HTERT RPE-1 (cell line): ENCODE measurements around the gene KRTAP5-1.
"Not testable (repeated sequence)": the region's sequence is repeated elsewhere in the genome, so short reads cannot be mapped to it uniquely, and the experiment has no call there.

Source experiments
- in situ Hi-C: fragments of 300-500 bp; cut with MboI; formaldehyde crosslinking; loops from 4 replicates; pipeline ENCODE4 v1.14.3; 2020; ENCODE audit warnings: low sequenced_read_pairs

The KRTAP5-1 gene

DNA sequence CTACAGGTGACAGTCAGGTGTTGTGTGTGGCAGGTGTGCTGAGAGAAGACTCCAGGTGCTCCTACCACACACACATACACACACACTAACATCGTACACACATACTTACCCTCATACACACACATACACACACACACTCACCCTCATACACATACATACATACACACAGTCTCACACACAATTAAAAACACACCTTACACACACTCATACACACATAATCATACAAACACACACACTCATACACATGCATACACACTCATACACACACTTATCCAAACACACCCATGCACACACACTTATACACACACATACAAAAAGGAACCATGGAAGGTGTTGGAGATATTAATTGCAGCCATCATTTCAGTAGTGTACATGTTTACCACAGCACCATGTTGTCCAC, 18.5 kb upstream of the KRTAP5-1 start:
- in situ Hi-C loops, result no loop called here

DNA sequence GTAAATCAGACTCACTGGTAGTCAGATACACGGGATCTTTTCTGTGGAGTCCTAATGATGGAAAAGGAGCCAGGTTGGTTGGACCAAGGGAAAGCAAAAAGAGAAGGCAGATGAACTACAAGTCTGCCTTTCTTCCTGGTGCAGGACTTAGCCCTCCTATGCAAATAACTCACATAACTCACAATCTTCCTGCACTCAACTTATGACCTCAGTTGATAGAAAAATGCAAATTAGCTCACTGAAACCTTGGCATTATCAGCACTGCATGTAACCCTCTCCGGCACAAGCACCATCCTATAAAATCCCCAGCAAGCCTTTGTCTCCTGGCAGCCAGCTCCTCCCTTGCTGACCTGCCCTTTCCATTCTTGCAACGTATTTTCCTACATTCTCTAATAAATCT, 16.6 kb upstream of the KRTAP5-1 start:
- in situ Hi-C loops, result not testable (repeated sequence)

DNA sequence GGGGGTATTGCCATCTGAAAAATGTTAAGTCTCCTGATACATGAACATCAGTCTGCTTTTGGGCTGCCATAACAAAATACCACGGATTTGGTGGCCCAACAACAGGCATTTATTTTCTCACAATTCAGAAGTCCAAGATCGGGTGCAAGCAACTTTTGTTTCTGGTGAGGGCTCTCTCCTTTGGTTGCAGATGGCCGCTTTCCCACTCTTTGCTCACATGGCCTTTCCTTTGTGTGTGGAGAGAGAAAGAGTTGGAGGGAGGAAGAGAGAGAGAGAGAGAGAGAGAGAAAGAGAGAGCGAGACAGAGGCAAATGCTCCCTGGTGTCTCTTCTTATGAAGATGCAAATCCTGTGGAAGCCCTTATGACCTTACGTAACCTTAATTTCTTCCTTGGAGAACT, 15.5 kb upstream of the KRTAP5-1 start:
- in situ Hi-C loops, result no loop called here

DNA sequence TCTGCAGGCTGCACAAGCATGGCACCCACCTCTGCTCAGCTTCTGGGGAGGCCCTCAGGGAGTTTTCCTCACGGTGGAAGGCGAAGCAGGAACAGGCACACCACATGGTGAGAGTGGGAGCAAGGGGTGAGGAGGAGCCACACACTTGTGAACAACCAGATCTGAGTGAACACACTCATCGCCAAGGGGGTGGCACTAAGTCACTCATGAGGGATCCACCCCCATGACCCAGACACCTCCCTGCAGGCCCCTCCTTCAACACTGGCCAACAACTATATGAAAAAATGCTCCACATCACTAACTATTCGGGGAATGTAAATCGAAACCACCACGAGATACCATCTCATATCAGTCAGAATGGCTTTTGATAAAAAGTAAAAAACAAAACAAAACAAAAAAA, 13.7 kb upstream of the KRTAP5-1 start:
- in situ Hi-C loops, result no loop called here

DNA sequence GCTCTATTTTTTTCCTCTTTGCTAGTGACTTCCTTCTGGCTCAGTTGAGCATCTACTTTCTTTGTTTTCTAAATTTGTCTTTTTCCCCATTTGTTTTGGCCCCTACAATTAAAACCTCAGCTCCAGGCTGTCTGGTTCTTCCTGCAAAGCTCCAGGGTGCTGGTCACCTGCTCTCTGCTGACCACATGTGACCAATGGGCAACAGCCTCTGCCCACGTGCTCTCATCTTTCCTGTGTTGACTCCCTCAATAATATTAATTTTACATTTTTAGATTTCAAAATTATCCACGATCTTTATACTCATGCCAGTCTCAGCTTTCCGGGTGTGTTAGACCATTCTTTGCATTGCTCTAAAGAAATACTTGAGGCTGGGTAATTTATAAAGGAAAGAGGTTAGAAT, 13.3 kb upstream of the KRTAP5-1 start:
- in situ Hi-C loops, result not testable (repeated sequence)

DNA sequence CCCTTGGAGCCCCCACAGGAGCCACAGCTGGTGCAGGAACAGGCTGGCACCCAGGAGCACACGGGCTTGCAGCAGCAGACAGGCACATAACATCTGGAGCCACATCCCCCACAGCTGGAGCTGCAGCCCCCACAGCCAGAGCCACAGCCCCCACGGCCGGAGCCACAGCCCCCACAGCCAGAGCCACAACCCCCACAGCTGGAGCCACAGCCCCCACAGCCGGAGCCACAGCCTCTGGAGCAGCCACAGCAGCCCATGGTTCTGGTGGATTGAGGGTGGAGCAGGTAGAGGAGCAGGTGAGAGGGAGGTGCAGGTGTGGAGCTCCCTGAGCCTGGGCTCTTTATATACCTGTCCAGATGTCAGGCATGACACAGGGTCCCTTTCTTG, 12.9 kb upstream of the KRTAP5-1 start, which contains the start of gene KRTAP5-2:
Gene KRTAP5-2, minus strand, starts transcription at position 301 of the 387 bp plus-strand sequence. Its CDS starts 44 bp downstream, at position 257.
- in situ Hi-C loops, result no loop called here

DNA sequence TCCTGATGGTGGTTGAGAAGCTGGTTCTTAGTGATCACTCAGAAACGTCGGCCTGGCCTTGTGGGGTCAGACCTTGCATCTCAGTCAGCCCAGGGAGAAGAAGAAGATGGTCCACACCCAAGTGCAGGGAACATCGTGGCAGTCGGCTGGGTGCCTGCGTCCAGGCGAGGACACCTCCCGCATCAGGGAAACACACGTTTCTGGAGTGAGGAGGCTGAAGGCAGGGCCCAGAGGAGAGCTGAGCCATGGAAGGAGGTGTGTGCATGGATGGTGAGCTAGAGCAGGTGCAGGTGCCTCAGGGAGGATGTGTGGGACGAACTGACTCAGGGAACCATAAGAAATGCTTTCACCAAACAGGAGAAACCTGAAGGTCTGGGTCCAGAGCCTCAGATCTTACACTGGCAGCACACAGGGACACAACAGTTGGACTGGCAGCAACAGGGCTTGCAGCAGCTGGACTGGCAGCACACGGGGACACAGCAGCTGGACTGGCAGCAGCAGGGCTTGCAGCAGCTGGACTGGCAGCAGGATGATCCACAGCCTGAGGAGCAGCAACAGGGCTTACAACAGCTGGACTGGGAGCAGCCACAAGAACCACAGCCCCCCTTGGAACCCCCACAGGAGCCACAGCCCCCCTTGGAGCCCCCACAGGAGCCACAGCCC, 12.4 kb upstream of the KRTAP5-1 start:
- in situ Hi-C loops, result no loop called here

DNA sequence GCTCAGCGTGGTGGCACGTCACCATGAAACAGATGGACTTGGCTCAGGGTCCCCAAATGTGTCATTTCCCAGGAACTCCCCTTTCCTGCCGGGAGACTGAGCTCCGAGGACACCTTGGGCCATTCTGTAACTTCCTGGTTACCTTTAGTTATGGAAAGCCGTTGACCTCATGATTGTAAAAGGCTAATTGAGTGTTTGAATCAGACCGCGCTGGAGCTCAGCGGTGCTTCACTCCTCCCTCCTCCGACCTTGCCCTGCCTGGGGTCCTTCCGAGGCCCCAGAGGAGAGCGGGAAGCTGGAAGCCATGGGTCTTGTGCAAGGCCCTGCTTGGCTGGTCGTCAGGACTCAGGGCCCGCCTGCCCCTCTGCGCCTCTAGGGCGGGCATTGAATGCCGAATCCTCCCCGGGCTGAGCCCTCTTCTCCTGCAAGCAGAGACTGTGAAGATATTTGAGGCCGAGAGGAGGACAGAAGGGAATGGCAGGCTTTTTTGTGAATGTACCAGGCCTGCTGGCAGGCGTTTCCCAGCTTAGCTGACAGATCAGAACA, 11.6 kb upstream of the KRTAP5-1 start:
- in situ Hi-C loops, result not testable (repeated sequence)

DNA sequence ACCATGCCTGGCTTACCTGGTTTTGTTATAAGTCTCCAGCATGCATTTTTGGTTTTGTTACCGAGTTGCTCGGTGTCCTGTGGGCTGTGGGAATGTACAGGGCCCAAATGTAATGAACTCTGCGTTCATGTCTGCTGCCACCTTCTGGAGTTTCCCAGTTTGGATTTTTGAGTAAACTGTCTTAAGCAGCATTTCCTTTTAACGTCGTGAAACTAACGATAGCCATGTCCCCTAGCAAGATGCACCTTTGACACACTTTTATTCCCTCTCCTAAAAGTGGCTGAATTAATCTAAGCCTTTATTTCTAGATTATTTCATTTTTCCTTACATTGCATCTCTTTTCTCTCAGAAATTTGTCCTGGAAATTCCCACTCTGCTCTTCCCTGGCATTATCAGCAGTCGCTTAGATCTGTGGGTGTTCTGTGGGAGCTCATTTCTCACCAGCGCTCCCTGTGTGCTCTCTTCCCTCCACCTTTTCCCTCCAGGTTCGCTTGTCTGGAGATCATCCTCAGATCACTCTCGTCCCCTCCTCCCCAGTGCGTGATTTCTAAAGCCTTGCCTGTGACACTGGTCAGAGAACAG, 11.0 kb upstream of the KRTAP5-1 start:
- in situ Hi-C loops, result not testable (repeated sequence)

DNA sequence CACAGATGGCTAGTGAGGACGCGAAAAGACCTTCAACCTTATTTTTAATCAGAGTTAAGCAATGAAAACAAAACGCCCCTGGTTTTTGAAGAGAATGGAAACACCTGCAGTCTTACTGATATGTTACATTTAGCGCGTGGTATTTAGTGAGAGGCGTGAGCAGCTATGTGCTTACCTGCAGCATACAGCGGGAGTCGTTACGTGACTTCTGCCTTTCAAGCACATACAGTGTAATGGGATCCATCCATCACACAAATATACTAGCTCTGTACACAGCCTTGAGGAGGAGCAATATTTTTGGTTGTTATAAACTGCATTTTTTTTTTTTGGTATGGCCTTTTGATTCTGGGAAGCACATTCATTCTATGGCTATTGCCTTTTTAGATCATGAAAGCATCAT, 7.5 kb upstream of the KRTAP5-1 start:
- in situ Hi-C loops, result no loop called here

DNA sequence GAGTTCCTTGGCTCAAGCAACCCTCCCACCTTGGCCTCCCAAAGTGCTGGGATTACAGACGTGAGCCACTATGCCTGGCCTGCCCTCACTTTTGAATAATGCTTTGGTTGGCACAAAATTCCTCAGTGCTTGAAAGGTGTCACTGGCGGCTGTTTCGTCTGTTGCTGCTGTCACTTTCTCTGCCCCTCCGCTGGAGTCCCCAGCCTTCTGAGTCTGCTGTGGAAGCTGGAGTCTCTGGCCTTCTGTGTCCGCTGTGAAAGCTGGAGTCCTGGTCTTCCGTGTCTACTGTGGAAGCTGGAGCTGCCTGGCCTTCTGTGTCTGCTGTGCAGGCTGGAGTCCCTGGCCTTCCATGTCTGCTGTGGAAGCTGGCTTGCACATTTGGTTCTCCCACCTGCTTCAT, 4.9 kb upstream of the KRTAP5-1 start:
- in situ Hi-C loops, result no loop called here

DNA sequence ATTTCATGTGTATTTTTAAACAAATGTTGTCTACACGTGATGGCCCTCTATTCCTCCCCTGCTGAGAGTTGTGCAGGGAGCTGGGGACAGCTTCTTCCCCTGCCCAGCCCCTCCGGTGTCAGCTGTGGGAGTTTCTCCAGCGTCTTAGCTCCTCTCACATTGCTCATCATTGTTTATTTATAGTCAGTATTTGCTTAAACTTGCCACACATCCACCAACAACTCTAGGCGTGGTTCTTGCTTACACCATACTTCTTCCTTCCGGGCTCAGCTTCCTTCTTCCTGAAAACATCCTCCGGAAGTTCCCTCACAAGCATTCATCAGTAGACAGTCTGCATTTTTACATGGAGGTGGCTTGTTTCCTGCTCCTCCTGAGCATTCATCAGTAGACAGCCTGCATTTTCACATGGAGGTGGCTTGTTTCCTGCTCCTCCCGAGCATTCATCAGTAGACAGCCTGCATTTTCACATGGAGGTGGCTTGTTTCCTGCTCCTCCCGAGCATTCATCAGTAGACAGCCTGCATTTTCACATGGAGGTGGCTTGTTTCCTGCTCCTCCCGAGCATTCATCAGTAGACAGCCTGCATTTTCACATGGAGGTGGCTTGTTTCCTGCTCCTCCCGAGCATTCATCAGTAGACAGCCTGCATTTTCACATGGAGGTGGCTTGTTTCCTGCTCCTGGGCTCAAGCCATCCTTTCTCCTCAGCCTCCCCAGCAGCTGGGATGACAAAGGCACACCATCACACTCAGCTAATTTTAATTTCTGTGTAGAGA, 4.3 kb upstream of the KRTAP5-1 start:
- in situ Hi-C loops, result not testable (repeated sequence)

DNA sequence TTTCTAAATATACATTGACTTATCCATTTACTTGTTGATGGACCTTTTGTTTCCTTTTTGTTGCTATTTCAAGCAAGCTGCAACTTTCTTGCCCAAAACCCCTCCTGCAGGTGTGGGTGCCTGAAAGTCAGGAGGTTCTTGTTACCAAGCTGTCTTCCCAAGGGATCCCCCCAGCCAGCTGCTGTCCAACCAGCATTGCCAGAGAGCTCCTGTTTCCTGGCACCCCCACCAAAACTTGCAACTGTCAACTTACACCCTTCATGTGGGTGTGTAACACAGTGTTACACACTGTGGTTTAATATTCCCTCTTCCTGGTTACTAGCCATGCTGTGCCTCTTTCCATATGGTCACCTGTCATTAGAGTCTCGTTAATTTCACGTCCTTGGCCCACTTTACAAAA, 1.6 kb upstream of the KRTAP5-1 start:
- in situ Hi-C loops, result no loop called here

DNA sequence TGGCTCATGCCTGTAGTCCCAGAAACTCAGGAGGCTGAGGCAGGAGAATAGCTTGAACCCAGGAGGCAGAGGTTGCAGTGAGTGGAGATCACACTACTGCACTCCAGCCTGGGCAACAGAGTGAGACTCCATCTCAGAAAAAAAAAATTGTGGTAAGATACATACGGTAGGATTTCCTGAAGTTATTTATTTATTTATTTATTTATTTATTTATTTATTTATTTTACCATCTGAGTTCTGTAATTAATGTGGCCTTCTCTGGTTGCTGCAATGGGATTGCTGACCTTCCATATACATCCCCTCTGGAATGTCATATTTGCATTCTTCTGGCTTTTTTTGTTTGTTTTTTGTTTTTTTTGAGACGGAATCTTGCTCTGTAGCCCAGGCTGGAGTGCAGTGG, 2.2 kb downstream of the KRTAP5-1 start:
- in situ Hi-C loops, result not testable (repeated sequence)

DNA sequence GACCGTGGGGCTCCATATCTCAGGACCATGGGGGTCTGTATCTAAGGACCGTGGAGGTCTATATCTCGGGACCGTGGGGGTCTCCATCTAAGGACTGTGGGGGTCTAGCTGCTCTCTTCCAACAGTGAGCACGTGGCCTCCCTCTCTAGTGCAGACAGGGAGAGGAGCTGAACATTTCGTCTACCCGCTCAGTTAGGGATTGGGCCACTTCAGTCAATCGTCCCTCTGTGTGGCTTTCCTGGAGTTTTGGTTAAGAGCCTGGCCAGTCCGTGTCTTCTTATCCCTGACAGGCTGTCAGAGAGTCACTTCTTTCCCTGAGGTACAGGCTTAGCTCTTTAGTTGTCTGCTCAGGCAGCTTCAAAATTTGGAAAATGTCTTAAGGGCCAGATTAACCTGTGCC, 3.1 kb downstream of the KRTAP5-1 start:
- in situ Hi-C loops, result no loop called here

DNA sequence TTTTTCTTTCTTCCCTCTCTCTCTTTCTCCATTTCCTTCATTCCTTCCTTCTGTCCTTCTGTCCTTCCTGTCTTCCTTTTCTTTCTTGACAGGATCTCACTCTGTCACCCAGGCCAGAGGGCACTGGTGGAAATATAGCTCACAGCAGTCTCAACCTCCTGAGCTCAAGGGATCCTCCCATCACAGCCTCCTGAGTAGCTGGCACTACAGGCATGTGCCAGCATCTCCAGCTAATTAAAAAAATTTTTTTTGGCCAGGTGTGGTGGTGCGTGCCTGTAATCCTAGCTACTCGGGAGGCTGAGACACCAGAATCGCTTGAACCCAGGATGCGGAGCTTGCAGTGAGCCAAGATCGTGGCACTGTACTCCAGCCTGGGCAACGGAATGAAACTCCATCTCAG, 8.3 kb downstream of the KRTAP5-1 start:
- in situ Hi-C loops, result no loop called here

DNA sequence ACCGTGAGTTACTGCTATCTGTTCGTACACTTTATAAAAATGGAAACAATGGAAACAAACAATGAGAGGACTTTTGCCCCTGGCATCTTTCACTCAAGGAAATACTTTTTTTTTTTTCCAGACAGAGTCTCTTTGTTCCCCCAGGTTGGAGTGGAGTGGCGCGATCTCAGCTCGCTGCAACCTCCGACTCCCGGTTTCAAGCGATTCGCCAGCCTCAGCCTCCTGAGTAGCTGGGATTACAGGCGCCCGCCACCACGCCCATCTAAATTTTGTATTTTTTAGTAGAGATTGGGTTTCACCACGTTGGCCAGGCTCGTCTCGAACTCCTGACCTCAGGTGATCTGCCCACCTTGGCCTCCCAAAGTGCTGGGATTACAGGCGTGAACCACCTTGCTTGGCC, 9.3 kb downstream of the KRTAP5-1 start:
- in situ Hi-C loops, result not testable (repeated sequence)

DNA sequence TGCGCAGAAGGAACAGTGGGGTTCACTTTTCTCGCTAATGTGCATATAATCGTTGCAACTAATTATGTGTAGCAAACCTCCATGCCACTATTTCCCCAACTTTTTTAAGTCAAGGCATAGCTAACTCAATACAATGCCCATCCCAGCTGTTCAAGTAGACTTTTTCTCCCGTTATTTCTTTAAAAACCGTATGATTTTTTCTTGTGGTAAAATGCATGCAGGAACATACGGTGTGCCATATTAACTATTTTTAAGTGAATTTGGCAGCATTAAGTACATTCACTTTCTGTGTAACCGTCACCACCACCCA, 10.2 kb downstream of the KRTAP5-1 start:
- in situ Hi-C loops, result no loop called here

DNA sequence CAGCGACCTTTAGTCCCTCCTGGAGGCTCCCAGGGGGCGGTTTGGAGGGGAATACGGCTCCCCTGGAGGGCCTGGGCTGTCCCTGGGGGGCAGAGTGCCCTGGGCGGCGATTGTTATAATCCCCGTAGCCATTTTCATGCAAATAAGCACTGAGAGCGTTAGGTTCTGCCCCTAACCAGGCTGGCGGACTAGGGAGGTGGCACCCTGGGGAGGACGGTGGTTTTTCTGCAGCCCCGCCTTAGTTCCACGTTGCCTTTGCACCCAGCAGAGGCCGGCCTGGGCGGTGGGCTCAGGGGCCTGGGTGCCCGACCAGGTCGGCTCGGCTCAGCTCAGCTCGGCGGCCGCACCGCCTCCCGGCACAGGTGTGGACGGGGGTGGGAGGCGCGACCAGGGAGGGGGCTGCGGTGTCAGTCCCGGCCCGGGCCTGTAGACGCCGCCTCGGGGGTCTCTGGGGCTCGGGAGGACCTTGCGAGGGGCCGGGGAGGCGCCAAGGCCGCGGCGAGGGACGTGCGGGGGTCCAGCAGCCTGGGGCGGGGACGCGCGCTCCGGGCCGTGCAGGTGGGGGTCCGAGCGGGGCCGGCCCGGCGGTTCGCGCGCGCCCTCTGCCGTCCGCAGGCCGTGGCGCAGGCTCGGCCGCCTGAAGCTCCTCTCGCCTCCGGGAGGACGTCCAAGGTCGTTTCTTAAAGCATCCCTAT, 10.7 kb downstream of the KRTAP5-1 start:
- in situ Hi-C loops, result no loop called here

DNA sequence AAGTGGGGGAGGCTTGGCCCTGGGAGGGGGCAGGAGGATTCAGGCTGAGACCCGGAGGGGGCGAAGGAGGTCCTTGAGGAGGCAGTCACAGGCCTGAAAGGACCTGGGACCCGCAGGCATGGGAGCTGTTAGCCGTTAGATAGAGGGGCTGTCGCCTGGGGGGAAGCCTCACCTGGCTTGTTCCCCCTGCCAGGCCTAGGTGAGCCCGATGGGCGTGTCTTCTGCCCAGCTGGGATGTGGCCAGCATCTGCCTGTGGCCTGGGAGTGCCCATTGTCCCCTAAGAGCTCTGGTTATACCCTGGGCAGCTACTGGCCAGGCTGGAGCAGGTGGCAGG, 11.2 kb downstream of the KRTAP5-1 start:
- in situ Hi-C loops, result no loop called here

DNA sequence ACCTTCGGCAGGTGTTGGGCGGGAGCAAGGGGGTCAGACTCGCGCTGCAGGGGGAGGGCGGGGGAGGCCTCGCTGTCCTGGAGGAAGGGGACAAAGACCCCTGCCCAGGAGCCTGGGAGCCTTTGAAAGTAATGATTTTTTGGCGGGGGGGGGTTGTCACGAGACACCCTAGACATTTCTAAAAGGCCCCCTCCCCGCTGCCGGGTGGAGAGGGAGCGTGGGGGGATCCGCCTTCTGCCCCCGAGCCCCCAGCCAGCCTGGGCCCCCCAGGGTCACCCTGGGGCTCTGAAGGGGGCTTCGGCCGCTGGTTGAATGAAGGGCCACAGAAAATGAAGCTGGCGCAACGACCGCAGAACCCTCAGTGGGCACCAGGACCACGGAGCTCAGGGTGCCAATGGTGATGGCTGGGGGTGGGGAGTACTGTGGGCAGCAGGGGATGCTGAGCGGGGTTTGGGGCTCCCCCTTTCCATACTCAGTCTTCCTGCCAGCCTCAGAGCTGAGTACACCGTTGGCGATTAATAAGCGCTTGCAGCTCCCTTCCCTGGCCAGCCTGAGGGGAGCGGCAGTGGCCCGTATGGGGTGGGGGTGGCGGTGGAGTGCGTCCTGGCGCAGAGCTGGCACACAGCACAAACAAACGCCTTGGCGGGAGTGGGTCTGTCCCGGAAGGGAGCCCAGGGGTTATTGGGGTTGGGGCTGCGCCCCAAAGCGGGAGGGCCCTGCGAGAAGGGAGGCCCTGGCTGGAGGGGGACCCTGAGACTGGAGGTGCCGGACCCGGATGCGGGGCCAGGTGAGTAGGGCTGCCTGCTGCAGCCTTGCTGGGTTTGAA, 11.8 kb downstream of the KRTAP5-1 start:
- in situ Hi-C loops, result no loop called here
